Subcutaneous abdominal adipose tissue (tissue), 5 donors: Measurements from ENCODE around the gene PRKRA.

Experiments used
- H3K27ac ChIP-seq: one replicate; pipeline ENCODE4 v1.7.0; 2013; ENCODE audit warnings: low read depth, mild to moderate bottlenecking, inconsistent platforms, low read length, moderate library complexity
- H3K27me3 ChIP-seq, 5 donors: one replicate each; pipeline ENCODE4 v1.7.0; 2013; ENCODE audit warnings: low read length in 5 of 5, inconsistent platforms in 1 of 5; ENCODE audit not compliant: control insufficient read depth in 5 of 5, insufficient read depth in 4 of 5
- H3K36me3 ChIP-seq, 5 donors: one replicate each; pipeline ENCODE4 v1.7.0; 2013; ENCODE audit warnings: low read length in 5 of 5; ENCODE audit not compliant: control insufficient read depth in 5 of 5, insufficient read depth in 5 of 5
- H3K4me1 ChIP-seq, 5 donors: one replicate each; pipeline ENCODE4 v1.7.0; 2013; ENCODE audit warnings: low read length in 5 of 5, mild to moderate bottlenecking in 3 of 5, moderate library complexity in 1 of 5; ENCODE audit not compliant: control insufficient read depth in 5 of 5, insufficient read depth in 5 of 5
- H3K4me3 ChIP-seq, 5 donors: one replicate each; pipeline ENCODE4 v1.7.0; 2013; ENCODE audit warnings: low read length in 5 of 5, low read depth in 1 of 5
- H3K9ac ChIP-seq, 5 donors: one replicate each; pipeline ENCODE4 v1.7.0; 2013; ENCODE audit warnings: low read length in 5 of 5, mild to moderate bottlenecking in 4 of 5, moderate library complexity in 3 of 5
- H3K9me3 ChIP-seq, 5 donors: one replicate each; pipeline ENCODE4 v1.7.0; 2013; ENCODE audit warnings: low read length in 5 of 5; ENCODE audit not compliant: control insufficient read depth in 5 of 5
- donor health status: healthy.
- donor health status: healthy.
- donor health status: healthy.
- donor health status: healthy.
- donor health status: healthy.

Gene PRKRA

DNA sequence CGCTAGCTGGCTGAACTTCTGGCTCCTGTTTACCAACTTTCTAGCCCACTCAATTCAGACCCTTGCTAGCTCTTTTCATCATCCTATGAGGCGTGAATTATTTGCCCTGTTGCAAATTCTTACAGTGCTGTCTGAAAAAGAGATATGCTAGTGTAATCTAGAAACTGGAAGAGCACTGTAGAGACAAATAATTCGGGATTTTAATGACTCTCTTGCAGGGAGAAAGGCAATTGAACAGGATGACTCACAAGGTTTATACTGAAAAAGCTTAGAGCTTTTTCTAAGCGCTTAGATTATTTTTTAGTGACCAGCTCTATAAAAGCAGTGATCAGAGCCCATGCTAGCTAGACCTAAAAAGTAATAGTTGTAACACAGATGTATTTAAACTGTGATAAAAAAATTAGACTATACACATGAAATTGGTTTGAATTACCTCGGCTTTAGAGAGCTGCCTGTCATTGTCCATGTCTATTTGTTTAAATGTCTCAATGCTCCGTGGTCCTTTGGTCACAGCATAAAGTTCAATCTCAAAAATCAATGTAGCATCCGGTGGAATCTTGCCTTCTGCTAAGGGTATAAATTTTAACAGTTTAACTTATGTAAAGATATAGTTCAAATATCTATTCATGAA is 18.4 kb upstream of the PRKRA start:
- H3K9ac ChIP-seq, result no peak overlapping the region
- H3K9me3 ChIP-seq, result no peaks in the 10 kb centered on the region
- H3K36me3 ChIP-seq, result peaks cover 0 to 8% (median 4%) of the 10 kb centered on the region in 5 donors
- H3K4me3 ChIP-seq, result no peak overlapping the region
- H3K27me3 ChIP-seq, result no peaks in the 10 kb centered on the region
- H3K4me1 ChIP-seq, result peaks cover 0 to 2% (median 0%) of the 10 kb centered on the region in 5 donors
- no peak overlapping the region for H3K27ac ChIP-seq

- Histone ChIP-seq H3K9ac (no peak overlapping the region), H3K27me3 (no peaks in the 10 kb centered on the region), H3K36me3 (peaks cover 0 to 3% (median 0%) of the 10 kb centered on the region in 5 donors), H3K4me1 (no peaks in the 10 kb centered on the region), H3K9me3 (no peaks in the 10 kb centered on the region), H3K27ac (no peak overlapping the region), H3K4me3 (no peak overlapping the region)
Measured at GRCh38 chr2:178457390-178457886, 6.5 kb upstream of the PRKRA start.

DNA sequence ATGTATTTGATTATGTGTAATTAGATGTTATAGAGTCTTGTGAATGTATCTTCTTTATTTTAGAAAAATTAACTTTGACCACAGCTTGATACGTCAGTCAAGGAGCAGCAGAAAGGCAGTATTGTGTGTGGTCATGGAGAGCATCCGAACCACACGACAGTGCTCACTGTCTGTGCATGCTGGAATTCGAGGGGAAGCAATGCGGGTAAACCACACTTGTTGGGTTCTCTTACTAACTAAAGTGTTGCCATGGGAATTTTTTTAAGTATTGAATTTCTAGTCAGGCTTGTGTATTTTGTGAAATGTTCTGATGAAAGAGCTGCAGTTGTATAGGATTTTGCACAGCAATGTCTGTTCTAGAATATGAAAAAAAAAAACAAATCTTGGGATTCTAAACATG is 5.0 kb upstream of the PRKRA start:
- Histone ChIP-seq H3K27me3 (no peaks in the 10 kb centered on the region), H3K4me3 (no peak overlapping the region), H3K4me1 (peaks cover 0 to 8% (median 0%) of the 10 kb centered on the region in 5 donors), H3K9me3 (no peaks in the 10 kb centered on the region), H3K36me3 (peaks cover 0 to under 1% (median 0%) of the 10 kb centered on the region in 5 donors), H3K27ac (no peak overlapping the region), H3K9ac (no peak overlapping the region)

- Histone ChIP-seq H3K36me3 (peaks cover 2 to 9% (median 8%) of the 10 kb centered on the region in 5 donors), H3K27me3 (no peaks in the 10 kb centered on the region), H3K9ac (no peak overlapping the region), H3K4me1 (peaks cover 2 to 24% (median 18%) of the 10 kb centered on the region in 5 donors), H3K9me3 (no peaks in the 10 kb centered on the region), H3K27ac (no peak overlapping the region), H3K4me3 (no peak overlapping the region)
Measured at GRCh38 chr2:178452870-178453269, 1.9 kb upstream of the PRKRA start.

DNA sequence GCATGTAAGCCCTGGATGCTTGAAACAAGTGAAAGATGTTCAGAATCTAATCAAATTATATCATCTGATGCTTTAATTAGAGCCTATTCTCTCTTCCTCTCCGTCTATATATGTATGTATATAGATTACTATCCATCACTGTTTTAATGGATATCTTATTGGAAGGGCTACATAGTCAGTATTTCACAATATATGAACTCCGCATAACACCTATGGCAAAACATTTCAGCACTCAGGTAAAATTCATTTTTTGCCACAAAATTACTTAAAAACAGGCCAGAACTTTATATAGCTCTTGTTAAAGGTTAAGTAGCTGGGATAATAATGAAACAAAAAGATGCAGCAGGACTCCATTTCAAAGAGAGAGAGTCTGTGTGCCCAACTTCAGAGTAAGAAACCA is 1.4 kb upstream of the PRKRA start:
- H3K27ac ChIP-seq, result peak overlapping the region; percentile 98
- H3K4me1 ChIP-seq, result peaks cover 2 to 24% (median 18%) of the 10 kb centered on the region in 5 donors
- H3K4me3 ChIP-seq, result peak overlapping the region in 1 of 5 donors; percentile 71
- H3K9me3 ChIP-seq, result no peaks in the 10 kb centered on the region
- H3K9ac ChIP-seq, result no peak overlapping the region
- H3K27me3 ChIP-seq, result no peaks in the 10 kb centered on the region
- peaks cover 4 to 11% (median 9%) of the 10 kb centered on the region in 5 donors for H3K36me3 ChIP-seq

GRCh38 chr2:178450524-178450773 is 526 bp downstream of the PRKRA start:
- Histone ChIP-seq H3K9ac (peak overlapping the region; percentile 73 to 98 (median 81)), H3K4me3 (peak overlapping the region; percentile 71 to 90 (median 82)), H3K36me3 (peaks cover 8 to 20% (median 15%) of the 10 kb centered on the region in 5 donors), H3K4me1 (peaks cover 2 to 24% (median 18%) of the 10 kb centered on the region in 5 donors), H3K9me3 (no peaks in the 10 kb centered on the region), H3K27ac (peak overlapping the region; percentile 98), H3K27me3 (no peaks in the 10 kb centered on the region)

DNA sequence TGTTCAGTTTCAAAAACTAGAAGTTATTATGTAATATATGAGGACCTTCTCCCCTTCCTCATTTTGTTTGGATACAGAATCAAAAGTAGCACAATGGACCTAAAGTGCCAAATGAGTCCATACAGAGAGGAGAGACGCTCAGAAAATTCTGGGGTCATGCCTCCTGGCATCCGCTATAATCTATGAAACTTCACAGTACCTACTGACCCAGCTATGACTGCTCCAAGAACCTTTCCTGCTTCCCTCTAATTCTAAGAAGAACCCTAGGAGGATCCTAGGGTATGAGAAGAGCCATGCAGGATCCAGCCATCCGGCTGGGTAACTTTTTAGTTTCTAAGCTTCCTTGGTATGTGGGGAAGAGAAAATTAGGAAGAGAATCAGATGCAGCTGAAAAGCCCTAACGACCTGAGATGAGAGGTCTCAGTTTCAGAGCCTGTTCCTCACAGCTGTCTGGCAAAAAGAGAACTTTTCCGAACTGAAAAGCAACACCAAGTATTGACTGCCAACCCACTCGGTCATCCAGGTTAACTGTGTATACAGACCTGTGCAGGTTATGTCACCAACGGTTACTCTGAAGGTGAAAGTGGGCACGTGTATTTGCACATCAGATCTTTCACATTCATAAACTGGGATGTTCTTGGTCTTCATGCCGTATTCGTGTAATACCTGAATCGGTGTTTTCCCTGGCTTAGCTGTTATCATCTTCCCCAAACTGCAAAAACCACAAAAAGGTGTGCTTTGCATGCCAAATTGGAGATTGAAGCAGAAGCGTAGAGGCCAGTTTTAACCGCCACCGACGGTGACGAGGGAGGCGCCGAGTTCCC is 1.1 kb downstream of the PRKRA start:
- peak overlapping the region; percentile 98 for H3K27ac ChIP-seq
- peak overlapping the region; percentile 73 to 98 (median 81) for H3K9ac ChIP-seq
- H3K4me1 ChIP-seq, result peaks cover 2 to 24% (median 18%) of the 10 kb centered on the region in 5 donors
- no peaks in the 10 kb centered on the region for H3K9me3 ChIP-seq
- H3K36me3 ChIP-seq, result peaks cover 13 to 26% (median 21%) of the 10 kb centered on the region in 5 donors
- peak overlapping the region; percentile 71 to 90 (median 82) for H3K4me3 ChIP-seq
- H3K27me3 ChIP-seq, result no peaks in the 10 kb centered on the region

DNA sequence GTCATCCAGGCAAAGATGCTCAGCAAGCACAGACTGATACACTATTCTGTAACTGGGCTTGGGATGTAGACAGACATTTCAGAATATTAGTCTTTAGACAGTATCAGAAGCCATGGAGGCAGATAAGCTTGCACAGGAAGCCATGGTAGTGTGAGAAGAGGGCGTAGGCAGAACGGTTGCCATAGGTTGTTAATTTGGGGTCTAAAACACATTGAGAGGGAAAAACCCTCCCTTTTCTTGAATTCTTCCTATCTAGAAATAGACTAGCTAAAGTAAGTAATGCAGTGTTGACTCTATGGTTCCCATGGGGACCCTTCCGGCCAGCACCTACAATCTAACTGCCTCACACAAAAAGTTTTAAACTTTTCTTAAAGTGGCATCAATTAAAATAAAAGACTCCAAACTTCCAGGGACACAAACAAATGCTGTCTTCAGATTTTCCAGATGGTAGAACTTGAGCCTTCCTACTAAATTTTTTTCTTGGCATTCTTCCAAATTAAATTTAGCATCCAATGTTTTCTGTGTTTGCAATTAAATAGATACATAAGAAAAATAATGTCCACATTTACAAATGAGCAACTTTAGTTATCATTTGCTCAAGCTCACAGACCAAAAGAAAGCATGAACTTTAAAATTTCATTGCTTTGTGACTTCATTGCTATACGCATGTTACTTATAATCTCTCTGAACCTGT is 1.9 kb downstream of the PRKRA start:
- Histone ChIP-seq H3K27me3 (no peaks in the 10 kb centered on the region), H3K4me1 (peaks cover 2 to 24% (median 18%) of the 10 kb centered on the region in 5 donors), H3K9me3 (no peaks in the 10 kb centered on the region), H3K4me3 (no peak overlapping the region), H3K27ac (no peak overlapping the region), H3K9ac (peak overlapping the region in 1 of 5 donors; percentile 18), H3K36me3 (peaks cover 20 to 33% (median 28%) of the 10 kb centered on the region in 5 donors)

- Histone ChIP-seq H3K36me3 (peaks cover 53 to 69% (median 63%) of the 10 kb centered on the region in 5 donors), H3K27me3 (no peaks in the 10 kb centered on the region), H3K9ac (no peak overlapping the region), H3K4me3 (no peak overlapping the region), H3K4me1 (no peaks in the 10 kb centered on the region), H3K9me3 (no peaks in the 10 kb centered on the region), H3K27ac (no peak overlapping the region)
Measured at GRCh38 chr2:178441426-178441825, 9.5 kb downstream of the PRKRA start.

DNA sequence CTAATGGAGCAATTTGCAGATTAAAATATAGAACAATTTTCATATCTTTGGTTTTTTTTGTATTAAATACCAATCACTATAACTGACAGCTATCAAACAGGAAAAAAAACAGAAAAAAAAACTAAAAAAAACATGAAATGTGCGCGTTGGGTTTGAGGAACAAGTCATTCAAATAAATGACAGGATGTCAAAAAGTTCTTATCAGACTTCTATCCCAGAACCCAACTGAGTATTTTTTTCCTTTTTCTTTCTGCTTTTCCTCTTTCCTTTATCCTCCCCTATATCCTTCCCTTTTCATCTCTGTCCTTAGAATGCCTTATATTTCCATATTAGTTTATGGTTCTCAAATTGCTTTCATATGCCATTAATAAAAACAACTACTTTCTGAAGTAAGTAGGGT is 14.3 kb downstream of the PRKRA start:
- H3K4me3 ChIP-seq, result no peak overlapping the region
- peaks cover 54 to 80% (median 63%) of the 10 kb centered on the region in 5 donors for H3K36me3 ChIP-seq
- H3K9me3 ChIP-seq, result no peaks in the 10 kb centered on the region
- no peaks in the 10 kb centered on the region for H3K4me1 ChIP-seq
- H3K27ac ChIP-seq, result no peak overlapping the region
- no peak overlapping the region for H3K9ac ChIP-seq
- no peaks in the 10 kb centered on the region for H3K27me3 ChIP-seq
